ENCODE measurements around the gene PDE1C. TPM values are rescaled to one million over a fixed set of nuclear protein-coding genes. Genes with fewer than 3 reads are reported as not detected.

The PDE1C gene
- polyA plus RNA-seq, 4 donors: 3.3 to 5.0 (median 4.1) TPM

DNA sequence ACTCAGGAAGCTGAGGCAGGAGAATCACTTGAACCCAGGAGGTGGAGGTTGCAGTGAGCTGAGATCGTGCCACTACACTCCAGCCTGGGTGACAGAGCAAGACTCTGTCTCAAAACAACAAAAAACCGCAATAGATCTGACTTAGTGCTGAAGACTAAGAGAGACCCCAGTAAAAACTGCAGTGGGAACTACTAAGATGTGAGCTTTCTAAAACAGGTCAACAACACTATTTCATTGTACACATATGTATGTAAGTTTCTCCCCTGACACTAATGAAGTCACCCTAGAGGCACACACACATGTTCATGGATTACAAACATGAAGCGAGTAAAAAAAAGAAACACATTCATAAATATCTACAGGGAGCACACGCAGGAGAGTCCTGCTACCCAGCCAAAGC lies 68.3 kb downstream of the PDE1C start:
- DNase-seq (ENCODE audit: low read depth in 4 of 4, low spot score in 2 of 4): no peak

DNA sequence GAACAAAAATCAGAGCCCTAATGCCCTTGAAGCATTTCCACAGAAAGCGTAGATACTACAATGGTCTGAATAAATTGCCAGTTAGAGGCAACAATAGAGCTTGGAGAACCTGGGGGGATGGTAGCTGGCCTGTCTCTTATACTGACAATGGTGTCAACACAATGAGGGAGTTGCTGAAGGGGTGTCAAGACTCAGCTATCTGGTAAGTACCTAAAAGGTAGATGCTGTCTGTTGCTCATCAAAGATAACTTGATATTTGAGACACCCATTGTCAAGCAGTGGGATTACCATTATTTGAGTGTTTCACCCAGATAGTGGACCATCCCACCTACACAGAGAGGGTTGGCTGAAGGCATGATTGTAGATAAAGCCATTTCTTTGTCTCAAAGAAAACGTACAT lies 72.8 kb downstream of the PDE1C start:
- DNase-seq (ENCODE audit: low read depth in 4 of 4, low spot score in 2 of 4): no peak

DNA sequence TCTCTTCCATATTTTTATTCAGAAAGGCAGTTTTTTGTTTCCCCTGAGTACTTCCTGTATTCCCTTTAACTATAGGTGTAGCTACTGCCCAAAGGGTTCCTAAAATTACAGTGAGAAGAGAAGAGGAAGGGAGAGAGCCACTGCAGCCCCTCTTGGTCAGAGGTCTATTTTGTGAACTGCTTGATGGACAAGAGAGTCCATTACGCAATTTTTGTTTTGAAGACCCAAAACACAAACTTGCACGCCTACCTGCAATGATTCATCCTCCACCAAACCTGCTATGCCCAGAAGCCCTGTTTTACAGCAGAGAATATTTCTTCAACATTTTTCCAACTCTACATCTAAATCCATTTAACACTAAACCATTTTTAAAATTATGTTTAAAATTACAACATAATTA lies 75.1 kb downstream of the PDE1C start:
- DNase-seq (ENCODE audit: low read depth in 4 of 4, low spot score in 2 of 4): no peak

DNA sequence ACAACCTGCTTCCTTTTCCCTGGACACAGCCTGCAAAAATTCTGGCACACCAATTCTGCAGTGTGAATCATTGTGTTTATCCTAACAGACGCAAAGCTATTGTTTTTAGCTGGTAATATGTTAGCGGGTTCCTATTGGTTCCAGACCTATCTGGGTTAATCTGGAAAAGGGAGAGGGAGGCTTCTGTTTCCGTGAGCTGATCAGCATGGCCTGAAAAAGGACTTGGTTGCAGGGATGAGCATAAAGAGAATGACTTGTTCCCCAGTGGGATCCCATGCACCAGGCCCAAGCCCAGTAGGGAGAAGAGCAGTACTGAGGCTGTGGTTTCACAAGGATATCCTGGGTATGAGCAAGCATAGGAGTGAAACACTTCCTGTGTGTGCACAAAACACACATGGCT lies 78.4 kb downstream of the PDE1C start:
- DNase-seq (ENCODE audit: low read depth in 4 of 4, low spot score in 2 of 4): no peak

DNA sequence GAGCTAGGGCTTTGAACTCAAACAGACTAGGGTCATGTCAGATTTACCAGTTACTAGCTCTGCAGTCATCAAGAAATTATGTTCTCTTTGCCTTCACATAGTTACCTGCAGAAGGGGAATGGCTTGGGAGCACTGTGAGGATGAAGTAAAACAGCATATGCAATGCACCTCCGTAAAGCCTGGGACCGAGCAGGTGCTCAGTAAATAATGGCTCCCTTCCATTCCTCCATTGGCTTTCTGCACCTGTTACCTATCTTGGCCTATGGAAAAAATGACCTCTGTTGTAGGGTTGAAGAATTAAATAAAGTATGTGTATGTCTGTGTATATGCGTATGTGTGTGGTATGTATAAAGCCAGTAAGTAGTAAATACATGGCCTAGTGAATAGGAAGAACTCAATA lies 78.8 kb downstream of the PDE1C start:
- DNase-seq (ENCODE audit: low read depth in 4 of 4, low spot score in 2 of 4): no peak

DNA sequence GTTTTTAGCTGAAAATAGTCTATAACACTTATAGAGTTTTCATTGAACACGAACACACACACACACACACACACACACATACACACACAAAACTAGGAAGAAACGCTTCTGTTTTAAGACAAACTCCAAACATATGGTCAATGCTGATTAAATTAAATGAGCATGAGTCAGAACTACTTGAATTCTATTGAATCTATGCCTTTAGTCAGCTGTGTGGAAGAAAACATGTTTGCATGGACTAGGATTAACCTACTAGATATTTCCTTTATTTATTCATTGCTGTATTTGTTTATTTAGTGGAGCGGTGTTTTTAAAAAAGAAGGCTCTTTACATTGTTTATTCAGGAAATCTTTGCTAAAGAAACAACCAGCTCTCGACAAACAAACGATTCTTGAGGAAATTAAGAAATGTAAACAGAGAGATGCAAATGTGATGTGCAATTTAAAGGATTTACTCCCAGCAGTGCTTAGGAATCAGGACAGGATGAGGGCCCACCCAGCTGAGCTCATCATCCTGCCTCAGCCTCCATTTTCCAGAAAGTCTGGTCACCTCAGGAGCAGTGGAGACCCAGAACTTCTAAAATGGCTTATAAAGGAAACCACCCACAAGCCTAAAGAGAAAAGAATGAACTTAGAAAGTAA lies 83.2 kb downstream of the PDE1C start:
- no peak for DNase-seq (ENCODE audit: low read depth in 4 of 4, low spot score in 2 of 4)

DNA sequence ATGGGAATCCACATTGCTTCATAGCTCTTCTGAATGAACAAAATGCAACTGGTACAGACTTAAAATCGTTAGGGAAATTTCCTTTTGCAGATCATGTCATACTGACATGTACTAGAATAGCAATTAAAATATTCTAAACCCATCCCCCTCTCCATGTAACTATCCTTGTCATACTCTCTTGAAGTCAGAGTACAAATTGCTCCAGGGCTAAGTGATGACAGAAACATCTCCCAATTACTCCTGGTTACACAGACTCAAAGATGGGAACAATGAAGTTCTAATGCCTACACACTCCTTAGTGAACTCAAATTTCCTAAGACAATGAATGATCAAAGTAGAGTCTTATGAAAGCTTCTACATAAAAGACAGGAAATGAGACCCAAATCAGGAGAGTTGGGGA lies 87.2 kb downstream of the PDE1C start:
- DNase-seq (ENCODE audit: low read depth in 4 of 4, low spot score in 2 of 4): no peak

DNA sequence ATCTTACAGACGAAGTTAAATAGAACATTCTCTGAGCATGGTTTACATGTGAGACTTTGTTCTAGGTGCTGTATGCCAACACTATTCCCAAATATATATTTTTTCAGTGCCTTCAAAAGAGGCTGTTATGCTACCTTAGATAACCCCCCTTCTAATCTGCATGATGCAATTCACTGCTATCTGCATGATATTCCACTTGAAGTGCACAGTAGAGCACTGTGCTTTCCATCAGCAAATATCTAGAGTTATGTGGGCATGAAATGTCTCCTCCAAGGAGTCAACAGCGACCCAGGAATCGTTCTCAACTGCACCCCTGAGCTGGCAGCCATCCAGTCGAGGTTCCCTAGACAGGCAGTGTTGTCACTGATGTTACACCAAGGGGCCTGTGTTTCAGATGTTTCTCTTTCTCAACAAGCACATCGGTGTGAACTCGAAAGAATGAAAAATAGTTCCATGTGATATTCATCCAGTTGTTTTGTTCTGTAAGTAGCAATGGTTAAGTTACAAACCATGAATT lies 88.3 kb downstream of the PDE1C start:
- DNase-seq (ENCODE audit: low read depth in 4 of 4, low spot score in 2 of 4): no peak

DNA sequence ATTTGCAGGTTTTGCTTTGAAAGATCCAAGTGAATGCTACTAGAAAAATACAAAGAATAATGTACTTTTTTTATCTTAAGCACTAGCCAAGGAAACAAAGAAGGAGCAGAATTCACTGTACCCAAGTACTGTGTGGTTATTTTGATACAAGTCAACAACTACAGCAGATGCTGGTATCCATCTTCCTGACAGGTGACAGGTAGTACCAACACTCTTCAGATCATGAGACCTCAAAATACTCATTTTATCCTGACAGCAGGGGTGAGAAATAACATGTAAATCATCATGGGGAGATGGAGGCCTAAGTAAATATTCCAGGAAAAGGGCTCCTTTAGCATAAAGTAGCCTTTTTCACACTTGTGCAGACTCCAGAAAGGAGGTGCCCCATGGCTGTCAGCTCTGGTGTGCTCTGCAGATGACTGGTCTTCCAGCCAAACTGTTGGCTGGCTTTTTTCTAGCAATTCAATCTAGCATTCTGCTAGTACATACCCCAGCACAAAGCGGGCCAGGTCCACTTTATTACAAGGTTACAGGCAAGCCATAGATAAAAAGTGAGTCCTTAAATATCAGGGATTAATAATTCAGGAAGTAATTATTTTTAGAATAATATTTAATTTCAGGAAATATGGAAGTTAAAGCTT lies 90.4 kb downstream of the PDE1C start:
- DNase-seq (ENCODE audit: low read depth in 4 of 4, low spot score in 2 of 4): no peak

DNA sequence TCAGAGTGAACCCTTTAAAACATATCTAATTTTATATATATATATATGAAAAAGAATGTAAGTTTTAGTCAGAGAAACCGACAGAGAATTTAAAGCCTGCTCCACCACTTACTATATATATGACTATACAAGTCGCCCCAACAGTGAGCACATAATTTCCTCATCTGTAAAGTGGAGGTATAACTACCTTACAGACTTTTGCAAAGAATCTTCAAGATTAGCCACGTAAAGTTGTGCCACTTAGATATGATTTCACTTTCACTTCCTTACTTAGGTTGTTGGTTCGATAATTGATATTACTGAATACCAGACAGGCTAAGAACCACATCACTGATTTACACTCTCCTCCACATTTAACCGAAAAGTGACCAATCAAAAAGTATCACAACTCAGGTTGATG lies 94.7 kb downstream of the PDE1C start:
- DNase-seq (ENCODE audit: low read depth in 4 of 4, low spot score in 2 of 4): no peak

DNA sequence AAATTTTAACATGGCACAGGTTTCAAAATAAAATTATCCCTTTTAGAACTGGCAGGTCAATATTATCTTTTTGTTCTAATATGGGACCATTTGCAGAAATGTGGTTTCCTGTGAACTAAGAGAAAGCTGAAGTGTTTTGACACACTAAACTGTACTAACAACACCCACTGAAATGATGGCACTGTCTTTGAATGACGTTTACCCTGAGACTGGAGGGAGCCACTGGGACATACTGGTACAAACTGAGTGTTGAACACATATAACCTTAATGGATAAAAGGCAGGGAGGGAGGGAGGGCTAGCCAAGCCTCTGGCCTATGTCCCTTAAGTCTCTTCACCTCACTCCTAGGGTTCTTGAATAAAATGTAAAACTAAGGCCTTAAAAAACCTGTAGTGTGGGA lies 95.9 kb downstream of the PDE1C start:
- DNase-seq (ENCODE audit: low read depth in 4 of 4, low spot score in 2 of 4): no peak

DNA sequence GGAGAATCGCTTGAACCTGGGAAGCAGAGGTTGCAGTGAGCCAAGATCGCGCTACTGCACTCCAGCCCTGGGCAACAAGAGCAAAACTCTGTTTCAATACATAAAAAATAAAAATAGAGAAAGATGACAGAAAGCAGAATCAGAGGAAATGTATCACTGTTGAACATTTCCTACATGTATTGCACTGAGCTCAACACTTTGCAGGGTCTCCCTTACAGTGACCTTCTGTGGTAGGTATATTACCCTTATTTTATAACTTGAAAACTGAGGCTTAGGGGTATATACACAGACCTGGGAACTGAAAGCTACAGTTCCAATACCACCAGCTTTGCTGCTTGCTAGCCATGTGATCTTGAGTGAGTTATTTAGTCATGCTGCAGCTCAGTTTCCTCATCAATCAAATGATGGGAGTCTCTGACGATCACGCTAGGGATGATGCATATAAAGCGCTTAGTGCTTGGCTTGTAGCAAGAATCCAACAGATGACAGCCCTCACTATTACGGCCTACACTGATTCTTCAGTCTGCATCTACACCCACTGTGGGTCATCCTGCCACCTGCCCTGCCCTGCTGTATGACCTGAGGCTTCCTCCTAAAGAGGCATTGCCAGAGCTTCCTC lies 99.0 kb downstream of the PDE1C start:
- DNase-seq (ENCODE audit: low read depth in 4 of 4, low spot score in 2 of 4): no peak

DNA sequence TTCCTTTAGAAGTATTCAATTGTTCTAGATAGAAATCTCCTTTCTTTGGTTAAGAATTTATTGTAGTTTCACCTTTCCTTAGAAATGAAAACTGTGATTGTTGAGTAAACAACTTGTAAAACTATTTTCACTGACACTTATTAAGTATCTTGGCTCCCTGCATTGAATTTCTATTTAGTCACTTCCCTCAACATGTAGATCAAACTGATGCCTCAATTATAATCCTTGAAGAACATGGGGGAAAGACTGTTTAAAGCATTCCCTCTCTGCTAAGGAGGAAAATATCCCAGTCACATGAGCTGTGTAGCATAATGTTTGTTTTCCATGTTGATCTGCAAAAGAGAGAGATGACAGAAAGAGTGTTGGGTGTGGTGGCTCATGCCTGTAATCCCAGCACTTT lies 99.7 kb downstream of the PDE1C start:
- DNase-seq (ENCODE audit: low read depth in 4 of 4, low spot score in 2 of 4): no peak

DNA sequence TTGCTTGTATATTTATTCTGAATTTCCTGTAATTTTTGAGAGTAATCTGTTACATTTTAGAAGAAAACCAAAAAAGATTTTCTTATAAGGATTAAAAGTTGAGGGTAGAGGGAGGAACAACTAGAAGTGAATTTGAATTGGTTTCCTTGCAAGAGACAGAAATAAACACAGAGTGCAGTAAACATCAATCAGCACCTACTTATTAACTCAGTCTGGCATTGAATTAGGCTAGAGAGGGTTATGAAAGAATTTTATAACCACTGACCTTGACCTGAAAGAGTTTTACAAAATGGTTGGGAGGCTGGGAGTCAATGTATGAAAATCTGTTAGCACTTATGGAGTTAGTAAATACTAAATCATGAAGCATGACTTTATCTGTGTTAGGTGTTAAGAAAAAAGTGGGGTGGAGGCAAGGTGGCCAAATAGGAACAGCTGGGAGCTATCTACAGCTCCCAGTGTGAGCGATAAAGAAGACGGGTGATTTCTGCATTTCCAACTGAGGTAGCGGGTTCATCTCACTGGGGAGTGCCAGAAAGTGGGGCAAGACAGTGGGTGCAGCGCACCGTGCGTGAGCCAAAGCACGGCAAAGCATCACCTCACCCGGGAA lies 106.5 kb downstream of the PDE1C start:
- DNase-seq (ENCODE audit: low read depth in 4 of 4, low spot score in 2 of 4): no peak

DNA sequence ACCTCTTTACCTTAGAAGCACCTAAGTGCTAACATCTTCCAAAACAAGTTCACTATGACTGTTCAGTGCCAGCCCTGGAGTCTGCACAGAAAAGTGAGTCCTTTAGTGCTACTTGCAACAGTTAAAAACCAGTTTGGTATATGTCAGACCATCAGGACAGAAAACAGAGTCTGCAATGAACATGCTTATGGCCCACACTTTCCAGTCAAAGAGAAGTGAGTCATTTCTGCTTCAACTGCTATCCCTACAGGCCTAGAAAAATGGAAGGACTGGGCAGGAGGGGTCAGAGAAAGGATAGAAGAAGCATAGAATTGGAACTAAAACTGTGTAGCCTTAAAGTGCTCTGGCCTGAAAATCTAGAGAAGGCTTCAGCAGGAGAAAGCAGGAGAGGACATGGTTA lies 108.0 kb downstream of the PDE1C start:
- DNase-seq (ENCODE audit: low read depth in 4 of 4, low spot score in 2 of 4): no peak

DNA sequence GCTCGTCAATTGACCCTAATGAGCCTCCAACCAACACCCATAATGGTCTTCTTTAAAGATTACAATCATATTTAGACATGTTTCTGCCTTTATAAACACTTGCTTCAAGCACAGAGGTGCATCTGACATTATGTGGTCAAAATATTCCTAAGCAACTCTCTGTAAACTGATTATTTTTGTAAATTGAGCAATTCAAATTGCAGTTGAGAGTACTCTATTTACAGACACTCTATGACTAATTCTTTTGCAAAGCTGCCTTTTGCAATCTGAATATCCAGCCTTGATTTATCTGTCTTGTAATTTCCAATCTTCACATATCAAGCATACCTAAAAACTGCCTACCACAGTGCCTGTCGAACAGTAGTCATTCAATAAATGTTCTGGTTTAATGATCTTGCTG lies 112.0 kb downstream of the PDE1C start:
- no peak for DNase-seq (ENCODE audit: low read depth in 4 of 4, low spot score in 2 of 4)

DNA sequence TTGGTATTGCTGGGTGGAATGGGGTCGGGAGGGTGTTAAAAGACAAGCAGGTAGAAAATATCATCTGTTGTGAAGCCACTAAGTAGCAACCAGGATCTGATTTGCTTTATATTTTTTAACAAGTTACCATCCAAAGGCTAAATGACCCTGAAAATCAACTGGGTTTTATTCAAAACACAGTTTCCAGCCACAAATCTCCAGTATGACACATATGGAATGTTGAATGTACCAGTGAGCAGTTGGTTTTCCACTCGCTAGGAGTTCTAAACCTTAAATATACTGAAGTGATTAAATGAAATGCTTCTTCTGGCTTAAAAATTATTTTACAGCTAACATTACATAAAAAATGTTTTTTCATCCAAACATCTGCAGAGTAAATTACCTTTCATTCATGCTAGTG lies 112.5 kb downstream of the PDE1C start:
- DNase-seq (ENCODE audit: low read depth in 4 of 4, low spot score in 2 of 4): no peak

DNA sequence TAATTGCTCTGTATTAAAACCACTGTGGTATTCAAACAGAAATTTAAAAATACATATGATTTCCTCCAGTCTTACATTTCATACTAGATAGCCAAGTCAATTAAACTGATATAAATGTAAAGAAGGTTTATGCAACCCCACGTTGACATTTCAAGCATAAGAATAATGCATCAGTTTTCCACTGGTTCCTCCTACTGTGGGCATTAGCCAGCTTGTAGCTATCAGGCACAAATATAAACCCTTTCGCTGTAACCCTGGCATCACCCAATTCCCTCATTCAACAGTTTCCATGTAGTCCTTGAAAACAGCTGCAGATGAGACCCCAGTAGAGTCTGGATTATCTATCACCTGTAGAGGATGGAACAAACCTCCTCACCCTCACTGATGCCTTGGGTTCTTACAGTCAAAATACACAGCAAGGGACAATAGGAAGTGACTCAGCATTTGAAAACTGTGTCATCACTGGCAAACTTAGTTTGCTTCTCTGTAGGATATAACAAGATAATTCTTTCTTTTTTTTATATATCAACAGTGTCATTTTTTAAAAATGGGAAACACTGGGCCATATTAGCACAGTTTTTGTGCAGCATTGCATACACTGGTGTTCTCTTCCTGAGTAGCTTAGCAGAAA lies 113.0 kb downstream of the PDE1C start:
- DNase-seq (ENCODE audit: low read depth in 4 of 4, low spot score in 2 of 4): no peak

DNA sequence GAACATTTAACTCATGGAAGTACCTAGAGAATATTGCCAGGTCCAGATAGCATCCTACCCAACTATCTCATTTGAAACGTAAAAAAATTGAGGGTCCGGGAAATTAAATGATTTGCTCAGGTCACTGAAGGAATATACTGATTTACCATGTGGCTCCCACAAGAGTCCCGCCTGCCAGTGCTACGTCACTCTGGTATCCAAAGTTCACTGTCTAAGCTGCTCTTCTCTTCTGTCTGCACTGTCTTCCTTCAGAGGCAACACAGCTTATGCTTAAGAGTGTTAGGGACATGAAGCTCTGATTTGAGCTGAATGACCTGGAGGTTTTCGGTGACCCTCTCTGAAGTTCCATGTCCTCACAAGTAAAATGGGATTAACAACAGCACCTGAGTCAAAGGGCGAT lies 114.6 kb downstream of the PDE1C start:
- no peak for DNase-seq (ENCODE audit: low read depth in 4 of 4, low spot score in 2 of 4)

DNA sequence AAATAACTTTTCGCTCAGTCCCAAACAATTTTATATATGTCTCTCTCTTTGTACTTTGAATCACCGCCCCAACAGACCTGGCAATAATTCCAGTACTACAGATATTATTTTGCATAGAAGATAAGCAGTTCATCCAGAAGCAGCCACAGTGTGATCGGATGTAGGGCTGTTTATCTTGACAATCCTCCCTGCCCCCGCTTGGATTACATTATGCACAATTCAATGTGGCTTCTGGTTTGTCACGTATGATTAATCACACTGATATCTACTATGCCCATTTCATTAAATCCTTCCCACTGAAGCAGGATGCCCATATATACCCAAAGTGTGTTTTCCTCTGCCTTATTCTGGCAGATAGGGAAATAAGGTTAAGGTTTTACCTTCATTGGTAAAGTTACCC lies 115.2 kb downstream of the PDE1C start:
- no peak for DNase-seq (ENCODE audit: low read depth in 4 of 4, low spot score in 2 of 4)

DNA sequence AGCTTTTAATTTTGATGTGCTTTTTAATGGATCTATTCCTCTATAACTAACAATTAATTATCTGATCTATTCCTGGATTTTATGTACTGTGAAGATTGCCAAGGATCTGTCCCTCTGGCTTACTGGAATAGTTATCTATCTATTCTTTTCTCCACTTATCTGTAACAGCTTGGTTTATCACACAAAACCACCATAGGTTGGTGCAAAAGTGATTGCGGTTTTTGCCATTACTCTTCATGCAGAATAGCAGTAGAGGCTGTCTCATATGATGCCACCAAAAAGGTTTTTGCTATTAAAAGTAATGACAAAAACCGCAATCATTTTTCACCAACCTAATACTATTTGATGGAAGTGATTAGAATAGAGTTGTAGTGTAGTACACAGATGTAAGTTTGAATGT lies 115.7 kb downstream of the PDE1C start:
- no peak for DNase-seq (ENCODE audit: low read depth in 4 of 4, low spot score in 2 of 4)

Measured in left renal cortex interstitium (tissue), 4 donors.